Measurements from ENCODE around the gene CNTNAP5. TPM values are rescaled to one million over a fixed set of nuclear protein-coding genes. Genes with fewer than 3 reads are reported as not detected.

The CNTNAP5 gene
- total and polyA plus RNA-seq, 2 of the 13 experiments (the other 11 are each of a cell fraction or from before 2014, with no cell fraction given) = not detected

GRCh38 chr2:124566518-124566970 is 541.5 kb downstream of the CNTNAP5 start (continued):
- no peak for TF ChIP-seq ZNF790 (CRISPR knock-in tag; IDR thresholded peaks at IDR 0.05; ENCODE audit: borderline replicate concordance)
- TF ChIP-seq ATF7 (IDR thresholded peaks at IDR 0.05) = 0 out of 2 replicates have a peak, but pooled peaks have one; percentile 11
- TF ChIP-seq ATF7 (CRISPR knock-in tag; IDR thresholded peaks at IDR 0.05) = peak; percentile 81; the same call in 1 of the 2 replicates
- TF ChIP-seq, protein P1, sequence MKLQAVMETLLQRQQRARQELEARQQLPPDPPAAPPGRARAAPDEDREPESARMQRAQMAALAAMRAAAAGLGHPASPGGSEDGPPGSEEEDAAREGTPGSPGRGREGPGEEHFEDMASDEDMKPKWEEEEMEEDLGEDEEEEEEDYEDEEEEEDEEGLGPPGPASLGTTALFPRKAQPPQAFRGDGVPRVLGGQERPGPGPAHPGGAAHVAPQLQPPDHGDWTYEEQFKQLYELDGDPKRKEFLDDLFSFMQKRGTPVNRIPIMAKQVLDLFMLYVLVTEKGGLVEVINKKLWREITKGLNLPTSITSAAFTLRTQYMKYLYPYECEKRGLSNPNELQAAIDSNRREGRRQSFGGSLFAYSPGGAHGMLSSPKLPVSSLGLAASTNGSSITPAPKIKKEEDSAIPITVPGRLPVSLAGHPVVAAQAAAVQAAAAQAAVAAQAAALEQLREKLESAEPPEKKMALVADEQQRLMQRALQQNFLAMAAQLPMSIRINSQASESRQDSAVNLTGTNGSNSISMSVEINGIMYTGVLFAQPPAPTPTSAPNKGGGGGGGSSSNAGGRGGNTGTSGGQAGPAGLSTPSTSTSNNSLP (IDR thresholded peaks at IDR 0.05; ENCODE audit: low read depth, low read length) = peak; percentile 93
- TF ChIP-seq RBAK (CRISPR knock-in tag; IDR thresholded peaks at IDR 0.05) = peak; percentile 85
- peak; percentile 92; the same call in 1 of the 2 replicates for TF ChIP-seq CBX5 (CRISPR knock-in tag; IDR thresholded peaks at IDR 0.05; ENCODE audit: borderline replicate concordance)
- TF ChIP-seq ZNF138 (CRISPR knock-in tag; IDR thresholded peaks at IDR 0.05; ENCODE audit: low read depth) = no peak
- TF ChIP-seq MTF1 (CRISPR knock-in tag; IDR thresholded peaks at IDR 0.05) = no peak
- TF ChIP-seq ZNF773 (CRISPR knock-in tag; IDR thresholded peaks at IDR 0.05; ENCODE audit: borderline replicate concordance) = no peak
- no peak for TF ChIP-seq NRL (CRISPR knock-in tag; IDR thresholded peaks at IDR 0.05; ENCODE audit: borderline replicate concordance)
- no peak for TF ChIP-seq ZBTB21 (CRISPR knock-in tag; IDR thresholded peaks at IDR 0.05)
- peak; percentile 97 for TF ChIP-seq ZNF503 (CRISPR knock-in tag; IDR thresholded peaks at IDR 0.05)
- TF ChIP-seq, protein P2, sequence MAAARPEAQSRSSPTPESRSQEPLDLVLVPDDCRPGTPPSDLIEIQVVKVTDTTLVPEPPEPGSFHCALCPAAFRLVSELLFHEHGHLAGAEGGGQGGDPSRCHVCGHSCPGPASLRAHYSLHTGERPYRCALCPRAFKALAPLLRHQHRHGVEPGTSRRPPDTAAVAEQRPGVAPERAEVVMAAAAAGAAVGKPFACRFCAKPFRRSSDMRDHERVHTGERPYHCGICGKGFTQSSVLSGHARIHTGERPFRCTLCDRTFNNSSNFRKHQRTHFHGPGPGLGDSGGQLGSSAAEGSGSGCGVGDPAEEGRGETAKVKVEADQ (CRISPR knock-in tag; IDR thresholded peaks at IDR 0.05; ENCODE audit: borderline replicate concordance) = 0 out of 2 replicates have a peak, but pooled peaks have one; percentile 30
- peak; percentile 97 for TF ChIP-seq ZNF292 (CRISPR knock-in tag; IDR thresholded peaks at IDR 0.05; ENCODE audit: borderline replicate concordance, low read depth)
- no peak for TF ChIP-seq ZNF382 (CRISPR knock-in tag; IDR thresholded peaks at IDR 0.05; ENCODE audit: borderline replicate concordance)
- TF ChIP-seq NFRKB (IDR thresholded peaks at IDR 0.05) = no peak
- TF ChIP-seq ZNF33A (CRISPR knock-in tag; IDR thresholded peaks at IDR 0.05; ENCODE audit: borderline replicate concordance) = 0 out of 2 replicates have a peak, but pooled peaks have one; percentile 43
- TF ChIP-seq, protein P3, sequence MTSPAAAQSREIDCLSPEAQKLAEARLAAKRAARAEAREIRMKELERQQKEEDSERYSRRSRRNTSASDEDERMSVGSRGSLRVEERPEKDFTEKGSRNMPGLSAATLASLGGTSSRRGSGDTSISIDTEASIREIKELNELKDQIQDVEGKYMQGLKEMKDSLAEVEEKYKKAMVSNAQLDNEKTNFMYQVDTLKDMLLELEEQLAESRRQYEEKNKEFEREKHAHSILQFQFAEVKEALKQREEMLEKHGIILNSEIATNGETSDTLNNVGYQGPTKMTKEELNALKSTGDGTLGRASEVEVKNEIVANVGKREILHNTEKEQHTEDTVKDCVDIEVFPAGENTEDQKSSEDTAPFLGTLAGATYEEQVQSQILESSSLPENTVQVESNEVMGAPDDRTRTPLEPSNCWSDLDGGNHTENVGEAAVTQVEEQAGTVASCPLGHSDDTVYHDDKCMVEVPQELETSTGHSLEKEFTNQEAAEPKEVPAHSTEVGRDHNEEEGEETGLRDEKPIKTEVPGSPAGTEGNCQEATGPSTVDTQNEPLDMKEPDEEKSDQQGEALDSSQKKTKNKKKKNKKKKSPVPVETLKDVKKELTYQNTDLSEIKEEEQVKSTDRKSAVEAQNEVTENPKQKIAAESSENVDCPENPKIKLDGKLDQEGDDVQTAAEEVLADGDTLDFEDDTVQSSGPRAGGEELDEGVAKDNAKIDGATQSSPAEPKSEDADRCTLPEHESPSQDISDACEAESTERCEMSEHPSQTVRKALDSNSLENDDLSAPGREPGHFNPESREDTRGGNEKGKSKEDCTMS (CRISPR knock-in tag; conservative IDR thresholded peaks at IDR 0.05) = no peak
- TF ChIP-seq ZNF510 (CRISPR knock-in tag; IDR thresholded peaks at IDR 0.05; ENCODE audit: low read depth) = peak; percentile 73; the same call in 1 of the 2 replicates
- TF ChIP-seq GATAD2A (CRISPR knock-in tag; IDR thresholded peaks at IDR 0.05) = peak; percentile 97
